NCI-H187 treated with DMSO at 0.1 percent for 48 hours (cell line): ENCODE measurements around the gene KAT8.
A peak's percentile ranks its signal among the peaks of the same experiment; 100 is the strongest.
"Not testable (repeated sequence)": the region's sequence is repeated elsewhere in the genome, so short reads cannot be mapped to it uniquely, and the experiment has no call there.

Source experiments
- DNase-seq: peaks from one replicate; lab custom pipeline; 2025; lab: John Stamatoyannopoulos, UW

The KAT8 gene

GRCh38 chr16:31149332-31149731, 31.9 kb downstream of the KAT8 start:
- DNase-seq, result no peak

- DNase-seq, result no peak
These were observed 32.7 kb downstream of the KAT8 start, which contains the start of gene PRSS36 for GRCh38 chr16:31149894-31150890. PRSS36 (minus strand) TSS chr16:31150066; CDS start chr16:31150035, 31 bp downstream.

- DNase-seq, result not testable (repeated sequence)
These were observed 33.5 kb downstream of the KAT8 start for GRCh38 chr16:31150976-31151375.

GRCh38 chr16:31157136-31157535, 39.7 kb downstream of the KAT8 start:
- DNase-seq, result no peak

GRCh38 chr16:31167315-31167714, 49.9 kb downstream of the KAT8 start:
- DNase-seq, result no peak

- DNase-seq, result no peak
These were observed 51.4 kb downstream of the KAT8 start for GRCh38 chr16:31168848-31169247.

GRCh38 chr16:31170048-31170447, 52.6 kb downstream of the KAT8 start:
- DNase-seq, result not testable (repeated sequence)

- peak; percentile 38 for DNase-seq
These were observed 59.7 kb downstream of the KAT8 start for GRCh38 chr16:31177136-31177535.

- no peak for DNase-seq
These were observed 61.8 kb downstream of the KAT8 start for GRCh38 chr16:31179219-31179746.

GRCh38 chr16:31179747-31180459, 62.4 kb downstream of the KAT8 start, which contains the start of gene FUS:
FUS (plus strand) TSS chr16:31180139; CDS start chr16:31180215, 76 bp downstream.
- no peak for DNase-seq
